Testis (tissue), 3 donors: Measurements from ENCODE around the gene PAPPA2. TPM values are rescaled to one million over a fixed set of nuclear protein-coding genes. Genes with fewer than 3 reads are reported as not detected.

Experiments used
- DNase-seq: peaks from one replicate; pipeline ENCODE4 v3.0.0-alpha.2; 2019
- H3K27ac ChIP-seq, 2 donors: fragments of 200-600 bp; sonication (generic); one replicate each; pipeline ENCODE4 v1.5.1; 2019
- H3K27me3 ChIP-seq: fragments of 200-600 bp; sonication (generic); one replicate; pipeline ENCODE4 v1.5.1; 2019
- H3K36me3 ChIP-seq: fragments of 200-600 bp; sonication (generic); one replicate; pipeline ENCODE4 v1.5.1; 2017; ENCODE audit warnings: low read depth; ENCODE audit errors: missing control alignments
- H3K4me1 ChIP-seq: fragments of 200-600 bp; sonication (generic); one replicate; pipeline ENCODE4 v1.5.1; 2019
- H3K4me3 ChIP-seq, 2 donors: fragments of 200-600 bp; sonication (generic); one replicate each; pipeline ENCODE4 v1.5.1; 2017 to 2019
- H3K9me3 ChIP-seq: fragments of 200-600 bp; sonication (generic); one replicate; pipeline ENCODE4 v1.5.1; 2017
- CTCF ChIP-seq, 3 experiments: fragments of 450-650 bp in 2 of 3; fragments of 200-600 bp in 1 of 3; sonication (generic) in 1 of 3; IDR thresholded peaks; one replicate each; pipeline ENCODE4 v1.5.1; 2016 to 2019; ENCODE audit warnings: antibody characterized with exemption in 3 of 3, mild to moderate bottlenecking in 2 of 3, moderate library complexity in 1 of 3
- POLR2A ChIP-seq: fragments of 450-650 bp; IDR thresholded peaks from one replicate; pipeline ENCODE4 v1.6.1; 2017; ENCODE audit warnings: antibody characterized with exemption, mild to moderate bottlenecking, moderate library complexity
- WGBS, 2 donors: methylation state at CpG; one replicate each; pipeline ENCODE4 v1.1.5; 2018; 5-methylcytosine and 5-hydroxymethylcytosine counted together
- intact Hi-C: fragments of 100-400 bp; cut with DNase I; formaldehyde crosslinking; loops from one replicate; pipeline ENCODE4 v1.15.1; 2023; ENCODE audit warnings: low total_unique reads
- polyA plus RNA-seq: library from polyadenylated mRNA; stranded (reverse); fragments of 350-450 nt; fragmentation: Illumina TruSeq; extraction: RNeasy Lipid Tissue Mini Kit (QIAGEN cat#74804); gene quantifications from one replicate; pipeline ENCODE4 v1.2.3, GENCODE V29; 2014; ENCODE audit warnings: low read depth, low replicate concordance; ENCODE audit not compliant: insufficient read depth
- total RNA-seq, 2 donors: library from RNA; depleted of rRNA; stranded (reverse); fragments of >200 nt; gene quantifications; one replicate each; pipeline ENCODE4 v1.2.3, GENCODE V29; 2016

PAPPA2 gene
- total and polyA plus RNA-seq, 3 donors from 2014 or later = 0.80 to 2.2 (median 2.2) TPM

- intact Hi-C loops = no loop called here
- 67 to 70% methylated on average over 2 of the region's 2 CpGs for WGBS, 2 donors
Observed at GRCh38 chr1:176542352-176542751, 79.4 kb downstream of the PAPPA2 start.

GRCh38 chr1:176543360-176544129 is 80.6 kb downstream of the PAPPA2 start:
- Histone ChIP-seq H3K9me3 (no peaks in the 10 kb centered on the region), H3K36me3 (no peaks in the 10 kb centered on the region), H3K27me3 (no peaks in the 10 kb centered on the region), H3K4me3 (no peak overlapping the region), H3K27ac (no peak overlapping the region), H3K4me1 (no peaks in the 10 kb centered on the region)
- DNase-seq = no peak
- no peak for TF ChIP-seq CTCF (IDR thresholded peaks at IDR 0.05)
- no peak for TF ChIP-seq POLR2A
- 85 to 96% methylated on average over 2 of the region's 2 CpGs for WGBS, 2 donors
- intact Hi-C loops = no loop called here

More at GRCh38 chr1:176542352-176542751, 79.4 kb downstream of the PAPPA2 start:
- Histone ChIP-seq H3K4me3 (no peak overlapping the region), H3K36me3 (no peaks in the 10 kb centered on the region), H3K27me3 (no peaks in the 10 kb centered on the region), H3K27ac (no peak overlapping the region), H3K9me3 (no peaks in the 10 kb centered on the region), H3K4me1 (no peaks in the 10 kb centered on the region)
- no peak for TF ChIP-seq POLR2A
- TF ChIP-seq CTCF (IDR thresholded peaks at IDR 0.05) = no peak
- DNase-seq = no peak

- H3K27ac ChIP-seq = no peak overlapping the region
- WGBS, 2 donors = 91 to 93% methylated on average over 4 of the region's 4 CpGs
- TF ChIP-seq POLR2A (no peak), CTCF (IDR thresholded peaks at IDR 0.05) (no peak)
- no peaks in the 10 kb centered on the region for H3K27me3 ChIP-seq
- no peaks in the 10 kb centered on the region for H3K4me1 ChIP-seq
- no peak for DNase-seq
- no peaks in the 10 kb centered on the region for H3K36me3 ChIP-seq
- no peak overlapping the region for H3K4me3 ChIP-seq
- no peaks in the 10 kb centered on the region for H3K9me3 ChIP-seq
- intact Hi-C loops = no loop called here
Observed at GRCh38 chr1:176545034-176545639, 82.2 kb downstream of the PAPPA2 start.

- intact Hi-C loops = no loop called here
- Histone ChIP-seq H3K4me1 (no peaks in the 10 kb centered on the region), H3K36me3 (no peaks in the 10 kb centered on the region), H3K4me3 (no peak overlapping the region), H3K27me3 (no peaks in the 10 kb centered on the region), H3K9me3 (no peaks in the 10 kb centered on the region), H3K27ac (no peak overlapping the region)
- DNase-seq = no peak
- WGBS, 2 donors = 88 to 94% methylated on average over 1 of the region's 1 CpG
- TF ChIP-seq CTCF (IDR thresholded peaks at IDR 0.05) (no peak), POLR2A (no peak)
Observed at GRCh38 chr1:176546825-176547224, 83.8 kb downstream of the PAPPA2 start.
